ENCODE measurements around the gene AFTPH. TPM values are rescaled to one million over a fixed set of nuclear protein-coding genes. Genes with fewer than 3 reads are reported as not detected.

AFTPH gene
- total RNA-seq, 2 experiments from 2014 or later: 24.2 to 24.3 TPM

GRCh38 chr2:64500549-64500948, 23.6 kb upstream of the AFTPH start:
- H3K4me1 ChIP-seq (ENCODE audit: insufficient read depth, low read length): no peaks in the 10 kb centered on the region
- Mint-ChIP-seq H3K9me3 (no peaks in the 10 kb centered on the region), H3K4me3 (no peak overlapping the region), H3K36me3 (ENCODE audit: low read depth) (no peaks in the 10 kb centered on the region), H3K27me3 (peaks cover 6% of the 10 kb centered on the region), H3K27ac (no peak overlapping the region), H3K4me1 (ENCODE audit: low read depth) (no peaks in the 10 kb centered on the region)
- H3K36me3 ChIP-seq (ENCODE audit: insufficient read depth, low read length): no peaks in the 10 kb centered on the region
- H3K27me3 ChIP-seq (ENCODE audit: control insufficient read depth in 1 of 2, insufficient read depth in 2 of 2, low read length in 2 of 2): no peaks in the 10 kb centered on the region
- TF ChIP-seq CTCF (IDR thresholded peaks at IDR 0.05): no peak
- no peak for DNase-seq
- ChIA-PET CTCF (no interaction called here), POLR2A (no interaction called here)
- no peaks in the 10 kb centered on the region for H3K9me3 ChIP-seq (ENCODE audit: control insufficient read depth in 1 of 2, insufficient read depth in 1 of 2, low read length in 2 of 2)
- intact Hi-C loops (cut with DNase I, micrococcal nuclease): no loop called here
- H3K27ac ChIP-seq (ENCODE audit: low read depth in 1 of 2, low read length in 2 of 2): no peak overlapping the region
- no peak overlapping the region for H3K4me3 ChIP-seq (ENCODE audit: low read length)
- no peak for ATAC-seq (ENCODE audit: poor library complexity)

GRCh38 chr2:64501946-64502345, 22.2 kb upstream of the AFTPH start:
- Mint-ChIP-seq H3K4me1 (ENCODE audit: low read depth) (no peaks in the 10 kb centered on the region), H3K27ac (no peak overlapping the region), H3K4me3 (no peak overlapping the region), H3K36me3 (ENCODE audit: low read depth) (no peaks in the 10 kb centered on the region), H3K27me3 (no peaks in the 10 kb centered on the region), H3K9me3 (no peaks in the 10 kb centered on the region)
- no peaks in the 10 kb centered on the region for H3K27me3 ChIP-seq (ENCODE audit: control insufficient read depth in 1 of 2, insufficient read depth in 2 of 2, low read length in 2 of 2)
- no peak for TF ChIP-seq CTCF (IDR thresholded peaks at IDR 0.05)
- H3K9me3 ChIP-seq (ENCODE audit: control insufficient read depth in 1 of 2, insufficient read depth in 1 of 2, low read length in 2 of 2): no peaks in the 10 kb centered on the region
- intact Hi-C loops (cut with DNase I, micrococcal nuclease): no loop called here
- DNase-seq (no peak), ATAC-seq (ENCODE audit: poor library complexity) (no peak)
- H3K27ac ChIP-seq (ENCODE audit: low read depth in 1 of 2, low read length in 2 of 2): no peak overlapping the region
- no peaks in the 10 kb centered on the region for H3K4me1 ChIP-seq (ENCODE audit: insufficient read depth, low read length)
- H3K4me3 ChIP-seq (ENCODE audit: low read length): no peak overlapping the region
- no peaks in the 10 kb centered on the region for H3K36me3 ChIP-seq (ENCODE audit: insufficient read depth, low read length)
- POLR2A ChIA-PET: no interaction called here
- CTCF ChIA-PET: interaction anchor here (1.0 kb wide), 1 partner anchor 25 kb away, joined by 3 read pairs; no protein-coding TSS in a partner anchor

DNA sequence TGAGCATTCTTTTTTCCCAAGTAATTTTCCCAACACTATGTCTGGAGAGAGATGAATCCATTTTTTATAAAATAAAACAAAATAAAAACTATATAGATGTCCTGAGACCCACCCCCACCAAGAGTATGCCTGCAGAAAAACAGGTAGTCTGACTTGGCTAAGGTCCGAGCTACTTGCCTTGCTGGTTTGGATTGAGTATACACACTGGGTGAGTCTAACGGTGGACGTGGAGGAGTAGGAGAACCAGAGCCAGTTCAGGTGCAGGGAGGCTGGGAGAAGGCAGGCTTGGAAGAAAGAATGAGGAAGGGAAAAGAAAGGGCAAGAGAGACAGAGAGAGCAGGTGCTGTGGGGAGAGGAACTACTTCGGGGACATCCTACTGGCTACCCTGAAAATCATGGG, 21.3 kb upstream of the AFTPH start:
- H3K9me3 Mint-ChIP-seq: no peaks in the 10 kb centered on the region
- DNase-seq: no peak
- POLR2A ChIA-PET: no interaction called here

More for the DNA sequence above, 21.3 kb upstream of the AFTPH start:
- no peaks in the 10 kb centered on the region for H3K36me3 ChIP-seq (ENCODE audit: insufficient read depth, low read length)
- no peaks in the 10 kb centered on the region for H3K9me3 ChIP-seq (ENCODE audit: control insufficient read depth in 1 of 2, insufficient read depth in 1 of 2, low read length in 2 of 2)
- no peak overlapping the region for H3K4me3 Mint-ChIP-seq
- H3K4me1 ChIP-seq (ENCODE audit: insufficient read depth, low read length): no peaks in the 10 kb centered on the region
- no peak overlapping the region for H3K27ac Mint-ChIP-seq
- no peaks in the 10 kb centered on the region for H3K4me1 Mint-ChIP-seq (ENCODE audit: low read depth)
- TF ChIP-seq CTCF (IDR thresholded peaks at IDR 0.05): no peak
- H3K27me3 Mint-ChIP-seq: no peaks in the 10 kb centered on the region
- no peak for ATAC-seq (ENCODE audit: poor library complexity)
- no peak overlapping the region for H3K4me3 ChIP-seq (ENCODE audit: low read length)
- CTCF ChIA-PET: no interaction called here
- no peaks in the 10 kb centered on the region for H3K27me3 ChIP-seq (ENCODE audit: control insufficient read depth in 1 of 2, insufficient read depth in 2 of 2, low read length in 2 of 2)
- intact Hi-C loops (cut with DNase I, micrococcal nuclease): no loop called here
- H3K27ac ChIP-seq (ENCODE audit: low read depth in 1 of 2, low read length in 2 of 2): no peak overlapping the region
- no peaks in the 10 kb centered on the region for H3K36me3 Mint-ChIP-seq (ENCODE audit: low read depth)
